NCI-H82 treated with DMSO at 0.1 percent for 48 hours (cell line): ENCODE results near the gene PDZD4.
"Not testable (repeated sequence)": the region's sequence is repeated elsewhere in the genome, so short reads cannot be mapped to it uniquely, and the experiment has no call there.

Experiments
- DNase-seq: peaks from one replicate; lab custom pipeline; 2025; ENCODE audit not compliant: unreplicated experiment; lab: John Stamatoyannopoulos, UW

Gene PDZD4

DNA sequence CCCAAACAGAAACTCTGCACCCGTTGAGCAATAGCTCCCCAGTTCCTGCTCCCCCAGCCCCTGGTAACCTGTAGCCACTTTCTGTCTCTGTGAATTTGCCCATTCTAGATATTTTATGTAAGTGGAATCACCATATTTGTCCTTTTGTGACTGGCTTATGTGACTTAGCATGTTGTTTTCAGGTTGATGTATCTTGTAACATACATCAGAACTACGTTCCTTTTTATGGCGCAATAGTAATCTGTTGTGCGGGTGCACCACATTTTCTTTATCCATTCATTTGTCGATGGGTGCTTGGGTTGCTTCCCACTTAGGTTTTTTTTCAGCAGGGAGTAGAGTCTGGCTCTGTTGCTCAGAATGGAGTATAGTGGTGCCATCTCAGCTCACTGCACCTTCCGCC, 6.6 kb upstream of the PDZD4 start:
- DNase-seq: no peak

GRCh38 chrX:153832728-153833127, 2.4 kb upstream of the PDZD4 start:
- DNase-seq: no peak

DNA sequence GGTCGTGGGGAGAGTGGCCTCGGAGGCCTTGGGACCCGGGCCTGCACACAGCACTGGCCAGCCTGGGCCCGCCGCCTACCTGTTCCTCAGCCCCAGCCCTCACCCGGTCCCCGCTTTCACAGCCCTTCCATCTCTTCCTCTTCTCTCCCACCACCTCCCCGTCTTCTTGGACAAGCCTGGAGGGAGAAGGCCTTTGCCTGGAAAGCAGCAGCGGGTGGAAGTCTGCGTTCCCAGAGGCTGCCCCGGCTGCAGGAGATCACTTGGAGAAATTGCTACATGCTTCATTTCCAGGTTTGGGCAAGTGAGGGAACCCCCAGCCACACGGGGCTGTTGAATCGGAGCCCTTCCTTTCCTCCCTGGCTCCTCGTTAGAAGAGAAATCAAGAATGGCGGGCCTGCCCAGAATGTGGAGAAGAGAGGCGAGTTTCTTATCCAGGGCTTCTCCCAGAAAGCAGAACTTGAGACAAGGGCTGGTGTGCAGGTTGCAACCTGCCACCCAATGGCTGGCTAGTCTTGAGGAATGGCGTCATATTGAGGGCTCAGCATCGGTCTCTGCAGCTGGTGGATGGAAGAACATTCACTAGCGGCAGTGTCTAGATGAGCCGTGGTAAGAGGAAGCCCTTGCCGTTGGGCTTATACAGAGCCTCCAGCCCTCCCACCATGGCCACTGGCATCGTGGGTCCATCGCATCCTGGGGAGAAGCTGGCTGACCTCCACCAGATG, 1.2 kb upstream of the PDZD4 start:
- DNase-seq: no peak

- no peak for DNase-seq
Observed at GRCh38 chrX:153830640-153831428, 490 bp upstream of the PDZD4 start.

GRCh38 chrX:153829549-153829798, 870 bp downstream of the PDZD4 start:
- DNase-seq: no peak

DNA sequence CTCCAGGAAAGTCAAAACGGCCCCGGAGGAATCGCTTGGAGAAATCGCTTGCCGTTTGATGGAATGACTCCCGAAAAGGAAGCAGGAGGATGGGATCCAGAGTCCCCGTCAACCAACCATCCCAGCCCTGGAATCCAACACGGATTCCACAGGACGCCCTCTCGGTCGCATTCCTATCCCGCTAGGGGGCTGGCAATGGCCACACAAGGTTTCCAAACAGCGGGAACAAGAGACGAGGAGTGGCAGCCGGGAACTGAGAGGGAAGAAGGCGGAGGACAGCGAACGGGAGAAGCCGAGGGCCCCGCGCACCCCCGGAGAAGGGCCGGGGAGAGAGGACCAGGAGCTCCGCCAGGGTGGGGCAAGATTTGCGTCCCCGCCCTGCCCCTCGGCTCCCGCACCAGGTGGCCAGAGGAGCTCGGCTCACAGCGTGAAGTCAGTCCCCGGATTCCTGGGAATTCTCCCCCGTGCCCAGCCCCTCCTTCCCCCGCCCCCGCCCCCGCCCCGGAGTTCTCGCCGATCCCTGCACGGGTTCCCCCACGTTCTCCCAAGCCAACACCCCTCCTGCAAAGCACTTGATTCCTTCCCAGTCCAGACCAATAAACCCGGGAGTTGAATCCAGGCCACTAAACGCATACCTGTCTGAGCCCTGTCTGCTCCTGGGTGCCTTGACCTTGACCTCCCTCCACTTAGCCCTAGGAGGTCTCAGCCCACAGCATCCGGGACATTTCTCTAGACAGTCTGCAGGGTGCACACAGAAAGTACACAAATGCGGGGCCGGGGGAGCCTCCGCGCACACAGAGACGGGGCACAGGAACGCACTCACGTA, 1.4 kb downstream of the PDZD4 start:
- no peak for DNase-seq

DNA sequence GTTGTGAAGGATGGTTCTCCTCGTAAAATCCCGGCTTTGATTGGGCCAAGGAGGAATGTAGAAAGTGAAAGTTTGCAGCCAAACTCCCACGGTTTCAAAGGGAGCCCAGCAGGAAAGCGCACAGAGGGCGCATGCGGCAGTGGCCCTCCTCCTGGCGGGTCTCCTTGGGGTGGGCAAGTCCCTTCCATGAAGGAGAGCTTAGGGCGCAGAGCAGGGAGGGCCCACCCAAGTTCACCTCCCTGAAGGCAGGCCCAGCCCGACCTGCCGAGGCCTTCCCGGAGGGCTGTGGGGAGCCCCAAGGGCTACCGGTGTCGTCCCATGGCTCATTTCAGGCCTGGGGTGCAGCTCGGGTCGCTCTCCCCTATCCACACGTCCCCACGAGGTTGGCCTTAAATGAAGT, 2.0 kb downstream of the PDZD4 start:
- no peak for DNase-seq

DNA sequence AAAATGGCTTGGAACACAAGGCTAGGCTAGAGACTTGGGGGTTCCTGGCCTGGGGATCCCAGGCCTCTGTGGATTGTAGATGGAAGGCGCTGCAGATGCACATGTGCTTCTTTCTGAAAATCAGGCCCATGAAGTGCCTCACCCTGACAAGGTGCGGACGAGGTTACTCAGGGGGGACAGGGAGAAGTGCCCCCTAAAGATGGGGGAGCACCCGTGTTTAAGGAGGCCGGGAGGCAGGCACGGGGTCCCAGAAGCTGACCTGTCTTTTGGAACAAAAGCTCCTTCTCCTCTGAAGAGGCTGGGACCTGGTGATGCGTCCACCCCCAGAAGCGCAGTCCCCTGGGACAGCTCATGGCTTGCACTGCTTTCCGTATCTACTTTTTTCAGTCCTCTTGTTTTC, 2.4 kb downstream of the PDZD4 start:
- no peak for DNase-seq

GRCh38 chrX:153827016-153827415, 3.3 kb downstream of the PDZD4 start:
- DNase-seq: no peak

- DNase-seq: no peak
Observed at GRCh38 chrX:153825042-153825441, 5.3 kb downstream of the PDZD4 start.

- no peak for DNase-seq
Observed at GRCh38 chrX:153824348-153824747, 6.0 kb downstream of the PDZD4 start.

DNA sequence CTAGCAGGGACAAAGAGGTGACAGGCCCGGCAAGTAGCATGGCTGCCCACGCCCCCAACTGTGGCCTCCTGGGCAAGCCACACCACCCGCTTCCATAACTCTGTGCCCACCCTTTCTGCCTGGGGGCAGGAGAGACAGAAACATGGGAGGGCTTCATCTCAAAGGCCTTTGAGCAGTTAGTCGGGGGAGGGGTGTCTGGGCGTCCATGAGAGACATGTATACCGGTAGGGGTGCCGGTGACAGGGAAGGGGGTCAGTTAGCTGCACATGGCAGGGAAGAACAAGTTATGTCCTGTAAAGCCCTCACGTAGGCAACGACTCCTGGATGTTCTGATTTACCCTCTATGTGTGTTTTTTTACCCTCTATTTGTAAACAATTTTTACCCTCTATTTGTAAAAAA, 9.3 kb downstream of the PDZD4 start:
- no peak for DNase-seq

- no peak for DNase-seq
Observed at GRCh38 chrX:153820601-153821000, 9.7 kb downstream of the PDZD4 start.

DNA sequence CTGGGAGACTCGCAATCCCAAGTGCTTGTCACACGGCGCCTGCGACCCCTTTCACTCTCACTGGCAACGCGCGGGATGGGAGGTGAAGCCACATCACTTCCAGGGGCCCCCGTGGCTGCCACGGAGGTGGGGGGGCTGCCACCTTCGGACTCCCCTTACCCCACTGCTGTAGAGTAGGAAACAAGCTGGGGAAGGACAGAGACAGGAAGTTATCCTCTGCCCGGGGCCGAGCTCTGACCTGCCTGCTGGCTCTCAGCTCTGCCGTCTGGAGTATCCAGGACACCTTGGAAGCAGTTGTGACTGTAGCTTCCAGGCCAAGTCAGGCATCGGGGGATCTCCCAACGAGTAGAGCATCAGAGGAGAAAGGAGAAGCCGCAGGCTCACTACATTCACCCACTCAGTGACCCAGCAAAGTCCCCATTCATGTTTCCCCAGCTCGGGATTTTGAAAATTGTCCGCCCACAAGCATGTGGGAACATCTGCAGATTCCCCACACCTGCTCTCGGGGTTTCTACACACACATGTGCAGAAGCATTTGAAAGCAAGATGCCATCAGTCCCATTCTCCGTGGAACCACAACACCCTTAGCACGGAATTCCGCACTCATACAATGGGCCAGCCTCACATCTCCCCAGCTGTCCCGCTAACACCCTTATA, 10.8 kb downstream of the PDZD4 start:
- DNase-seq: no peak

- no peak for DNase-seq
Observed at GRCh38 chrX:153818571-153819383, 11.6 kb downstream of the PDZD4 start.

GRCh38 chrX:153818064-153818463, 12.3 kb downstream of the PDZD4 start:
- DNase-seq: not testable (repeated sequence)

DNA sequence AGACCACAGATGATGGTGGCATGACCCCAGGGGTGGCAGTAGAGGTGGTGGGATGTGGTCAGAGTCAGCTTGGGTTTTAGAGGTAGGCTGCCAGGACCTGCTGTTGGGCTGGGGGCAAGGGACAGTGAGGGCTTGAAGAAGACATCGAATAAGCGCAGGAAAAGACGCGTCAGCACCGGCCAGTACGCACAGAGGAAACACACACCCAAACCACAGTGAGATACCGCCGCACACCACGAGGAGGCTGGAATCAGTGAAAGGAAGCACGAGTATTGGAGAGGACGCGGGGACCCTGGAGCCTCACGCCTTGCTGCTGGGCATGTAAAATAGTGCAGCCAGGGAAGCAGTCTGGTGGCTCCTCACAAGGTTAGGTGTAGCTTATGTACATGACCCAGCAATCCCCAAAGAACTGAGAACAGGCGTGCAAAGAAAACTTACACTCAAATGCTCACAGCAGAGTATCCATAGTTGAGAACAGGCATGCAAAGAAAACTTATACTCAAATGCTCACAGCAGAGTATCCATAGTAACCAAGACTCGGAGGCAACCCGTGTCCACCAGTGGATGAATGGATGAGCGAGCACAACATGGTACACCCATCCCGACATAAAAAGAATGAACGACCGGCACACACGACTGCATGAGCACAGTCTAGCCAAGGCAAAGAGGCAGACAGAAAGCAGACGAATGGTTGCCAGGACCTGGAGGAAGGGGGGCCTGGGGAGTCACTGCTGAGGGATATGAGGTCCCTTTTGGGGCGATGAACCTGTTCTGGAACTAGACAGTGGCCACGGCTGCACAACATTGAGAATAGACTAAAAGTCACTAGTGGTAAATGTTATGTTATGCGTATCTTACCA, 13.3 kb downstream of the PDZD4 start:
- no peak for DNase-seq

DNA sequence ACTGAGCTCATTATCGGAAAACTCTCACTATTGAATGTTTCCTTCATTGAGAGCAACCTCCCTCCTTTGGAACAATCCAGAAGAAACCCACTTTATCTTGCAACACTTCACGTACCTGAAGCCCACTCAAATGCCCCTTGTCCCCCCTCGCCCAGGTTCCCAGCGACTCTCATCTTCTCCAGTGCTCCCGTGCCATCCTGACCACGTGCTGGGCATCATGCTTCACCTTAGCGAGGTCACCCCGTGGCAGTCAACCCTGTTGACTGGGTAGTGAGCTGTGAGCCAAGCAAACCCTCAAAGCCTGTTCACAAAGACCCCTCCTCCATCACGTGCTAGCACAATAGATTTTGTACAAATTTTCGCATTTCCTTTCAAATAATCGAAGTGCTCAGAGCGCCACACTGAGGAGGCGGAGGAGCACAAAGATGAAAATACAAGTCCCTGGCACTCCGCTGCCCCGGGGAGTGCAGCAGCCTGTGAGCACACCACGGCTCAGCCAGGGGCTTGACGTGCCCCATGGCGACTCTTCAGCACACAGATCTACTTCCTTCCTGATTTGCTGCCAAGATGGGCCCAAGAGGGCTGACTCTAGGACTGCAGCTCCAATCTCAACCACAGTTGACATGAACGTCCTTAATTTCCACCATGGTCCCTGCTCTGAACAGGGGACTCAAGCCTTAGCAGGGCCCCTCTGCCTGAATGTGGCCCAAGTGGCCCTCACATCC, 15.6 kb downstream of the PDZD4 start:
- DNase-seq: no peak

DNA sequence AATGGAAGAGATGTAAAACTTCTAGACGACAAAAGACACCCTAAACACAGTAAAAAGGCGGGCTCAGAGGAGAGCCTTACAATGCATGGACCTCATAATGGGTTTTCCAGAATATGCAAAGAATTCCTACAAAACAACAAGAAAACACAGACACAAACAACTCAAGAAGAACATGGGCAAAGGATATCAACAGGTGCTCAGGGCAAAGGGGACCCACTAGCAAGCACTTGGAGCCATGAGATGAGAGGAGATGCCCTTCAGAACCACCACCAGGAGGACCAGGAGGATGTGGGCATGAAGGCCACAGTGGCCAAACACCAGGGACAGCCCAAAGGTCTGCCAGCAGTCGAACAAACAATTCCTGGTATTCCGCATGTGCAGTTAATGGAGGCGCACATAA, 17.2 kb downstream of the PDZD4 start:
- DNase-seq: no peak
